Ishikawa (cell line): ENCODE measurements around the gene SLC35A3.

Experiments
- CEBPB ChIP-seq: IDR thresholded peaks from 2 replicates; pipeline ENCODE4 v1.6.1; 2012
- CREB1 ChIP-seq: IDR thresholded peaks from 2 replicates; pipeline ENCODE4 v1.6.1; 2012; ENCODE audit warnings: low read depth
- EGR1 ChIP-seq: IDR thresholded peaks from 2 replicates; pipeline ENCODE4 v1.6.1; 2012
- EP300 ChIP-seq: IDR thresholded peaks from 2 replicates; pipeline ENCODE4 v1.6.1; 2012; ENCODE audit warnings: borderline replicate concordance
- FOXM1 ChIP-seq: IDR thresholded peaks from 2 replicates; pipeline ENCODE4 v1.6.1; 2012; ENCODE audit warnings: low read depth, borderline replicate concordance
- NFIC ChIP-seq: IDR thresholded peaks from 2 replicates; pipeline ENCODE4 v1.6.1; 2012
- RAD21 ChIP-seq: IDR thresholded peaks from 2 replicates; pipeline ENCODE4 v1.6.1; 2012; ENCODE audit warnings: low read depth
- TAF1 ChIP-seq: IDR thresholded peaks from 2 replicates; pipeline ENCODE4 v1.6.1; 2012; ENCODE audit warnings: low read depth, mild to moderate bottlenecking
- TCF12 ChIP-seq: IDR thresholded peaks from 2 replicates; pipeline ENCODE4 v1.6.1; 2012; ENCODE audit warnings: low read depth
- TEAD4 ChIP-seq: IDR thresholded peaks from 2 replicates; pipeline ENCODE4 v1.6.1; 2012
- YY1 ChIP-seq: IDR thresholded peaks from 2 replicates; pipeline ENCODE4 v1.6.1; 2012; ENCODE audit warnings: low read depth
- ZBTB7A ChIP-seq: IDR thresholded peaks from 2 replicates; pipeline ENCODE4 v1.6.1; 2012; ENCODE audit warnings: low read depth
- TF ChIP-seq, protein P1 (sequence below): IDR thresholded peaks from 2 replicates; pipeline ENCODE4 v1.6.1; 2012
- TF ChIP-seq, protein P2 (sequence below): IDR thresholded peaks from 2 replicates; pipeline ENCODE4 v1.6.1; 2012
- TF ChIP-seq, protein P3 (sequence below): IDR thresholded peaks from 2 replicates; pipeline ENCODE4 v1.6.1; 2012; ENCODE audit warnings: low read depth, mild to moderate bottlenecking

The SLC35A3 gene

DNA sequence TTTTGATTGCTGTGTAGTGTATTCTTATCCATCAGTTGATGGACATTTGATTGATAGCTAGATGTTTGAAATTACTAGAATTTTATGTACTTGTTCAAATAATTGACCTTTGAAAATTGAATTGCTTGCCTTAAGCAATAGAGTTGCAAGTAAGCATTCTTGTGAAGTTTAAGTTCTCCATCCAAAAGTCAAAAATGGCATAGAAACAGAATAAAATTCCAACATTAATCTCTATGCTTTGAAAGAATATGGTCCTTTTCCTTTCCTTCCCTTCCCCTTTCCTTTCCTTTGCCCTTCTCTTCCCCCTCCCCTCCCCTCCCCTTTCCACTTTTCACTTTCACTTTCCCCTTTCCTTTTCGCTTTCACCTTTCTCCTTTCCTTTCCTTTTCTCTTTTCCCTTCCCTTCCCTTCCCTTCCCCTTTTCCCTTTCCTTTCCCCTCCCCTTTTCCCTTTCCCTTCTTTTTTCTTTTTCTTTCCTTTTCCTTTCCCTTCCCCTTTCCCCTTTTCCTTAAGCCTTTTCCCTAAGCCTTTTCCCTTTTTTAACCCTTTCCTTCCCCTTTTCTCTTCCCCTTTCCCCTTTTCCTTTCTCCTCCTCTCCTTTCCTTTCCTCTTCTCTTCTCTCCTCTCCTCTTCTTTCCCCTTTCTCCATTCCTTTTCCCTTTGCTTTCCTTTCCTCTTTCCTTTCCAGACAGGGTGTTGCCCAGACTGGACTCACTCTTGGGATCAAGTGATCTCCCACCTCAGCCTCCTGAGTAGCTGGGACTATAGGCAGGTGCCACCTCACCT, 95.6 kb downstream of the SLC35A3 start:
- no peak for TF ChIP-seq RAD21
- TF ChIP-seq, protein P1, sequence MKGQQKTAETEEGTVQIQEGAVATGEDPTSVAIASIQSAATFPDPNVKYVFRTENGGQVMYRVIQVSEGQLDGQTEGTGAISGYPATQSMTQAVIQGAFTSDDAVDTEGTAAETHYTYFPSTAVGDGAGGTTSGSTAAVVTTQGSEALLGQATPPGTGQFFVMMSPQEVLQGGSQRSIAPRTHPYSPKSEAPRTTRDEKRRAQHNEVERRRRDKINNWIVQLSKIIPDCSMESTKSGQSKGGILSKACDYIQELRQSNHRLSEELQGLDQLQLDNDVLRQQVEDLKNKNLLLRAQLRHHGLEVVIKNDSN: no peak
- no peak for TF ChIP-seq ZBTB7A
- TF ChIP-seq, protein P2, sequence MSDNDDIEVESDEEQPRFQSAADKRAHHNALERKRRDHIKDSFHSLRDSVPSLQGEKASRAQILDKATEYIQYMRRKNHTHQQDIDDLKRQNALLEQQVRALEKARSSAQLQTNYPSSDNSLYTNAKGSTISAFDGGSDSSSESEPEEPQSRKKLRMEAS: no peak
- no peak for TF ChIP-seq TAF1

DNA sequence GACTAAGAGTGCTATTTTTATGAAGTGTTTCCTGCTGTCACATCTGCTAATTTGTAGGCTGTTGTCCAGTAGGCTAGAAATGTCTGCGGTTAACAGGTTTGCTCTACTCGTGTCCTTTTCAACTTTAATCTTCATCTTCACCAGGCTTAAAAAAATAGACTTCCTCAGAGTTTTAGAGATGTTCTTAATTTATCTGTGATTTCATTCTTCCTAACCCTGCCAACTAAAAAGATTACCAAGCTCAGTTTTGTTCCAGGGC, 96.1 kb downstream of the SLC35A3 start:
- no peak for TF ChIP-seq YY1
- TF ChIP-seq EGR1: no peak
- TF ChIP-seq, protein P2: no peak
- TF ChIP-seq ZBTB7A: no peak
- no peak for TF ChIP-seq CEBPB
- TF ChIP-seq TEAD4: no peak
- TF ChIP-seq EP300: no peak
- TF ChIP-seq CREB1: no peak
- TF ChIP-seq, protein P3, sequence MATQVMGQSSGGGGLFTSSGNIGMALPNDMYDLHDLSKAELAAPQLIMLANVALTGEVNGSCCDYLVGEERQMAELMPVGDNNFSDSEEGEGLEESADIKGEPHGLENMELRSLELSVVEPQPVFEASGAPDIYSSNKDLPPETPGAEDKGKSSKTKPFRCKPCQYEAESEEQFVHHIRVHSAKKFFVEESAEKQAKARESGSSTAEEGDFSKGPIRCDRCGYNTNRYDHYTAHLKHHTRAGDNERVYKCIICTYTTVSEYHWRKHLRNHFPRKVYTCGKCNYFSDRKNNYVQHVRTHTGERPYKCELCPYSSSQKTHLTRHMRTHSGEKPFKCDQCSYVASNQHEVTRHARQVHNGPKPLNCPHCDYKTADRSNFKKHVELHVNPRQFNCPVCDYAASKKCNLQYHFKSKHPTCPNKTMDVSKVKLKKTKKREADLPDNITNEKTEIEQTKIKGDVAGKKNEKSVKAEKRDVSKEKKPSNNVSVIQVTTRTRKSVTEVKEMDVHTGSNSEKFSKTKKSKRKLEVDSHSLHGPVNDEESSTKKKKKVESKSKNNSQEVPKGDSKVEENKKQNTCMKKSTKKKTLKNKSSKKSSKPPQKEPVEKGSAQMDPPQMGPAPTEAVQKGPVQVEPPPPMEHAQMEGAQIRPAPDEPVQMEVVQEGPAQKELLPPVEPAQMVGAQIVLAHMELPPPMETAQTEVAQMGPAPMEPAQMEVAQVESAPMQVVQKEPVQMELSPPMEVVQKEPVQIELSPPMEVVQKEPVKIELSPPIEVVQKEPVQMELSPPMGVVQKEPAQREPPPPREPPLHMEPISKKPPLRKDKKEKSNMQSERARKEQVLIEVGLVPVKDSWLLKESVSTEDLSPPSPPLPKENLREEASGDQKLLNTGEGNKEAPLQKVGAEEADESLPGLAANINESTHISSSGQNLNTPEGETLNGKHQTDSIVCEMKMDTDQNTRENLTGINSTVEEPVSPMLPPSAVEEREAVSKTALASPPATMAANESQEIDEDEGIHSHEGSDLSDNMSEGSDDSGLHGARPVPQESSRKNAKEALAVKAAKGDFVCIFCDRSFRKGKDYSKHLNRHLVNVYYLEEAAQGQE: no peak
- TF ChIP-seq TCF12: no peak
- TF ChIP-seq NFIC: no peak
- no peak for TF ChIP-seq FOXM1
- TF ChIP-seq, protein P1: no peak
- TF ChIP-seq RAD21: no peak
- no peak for TF ChIP-seq TAF1

DNA sequence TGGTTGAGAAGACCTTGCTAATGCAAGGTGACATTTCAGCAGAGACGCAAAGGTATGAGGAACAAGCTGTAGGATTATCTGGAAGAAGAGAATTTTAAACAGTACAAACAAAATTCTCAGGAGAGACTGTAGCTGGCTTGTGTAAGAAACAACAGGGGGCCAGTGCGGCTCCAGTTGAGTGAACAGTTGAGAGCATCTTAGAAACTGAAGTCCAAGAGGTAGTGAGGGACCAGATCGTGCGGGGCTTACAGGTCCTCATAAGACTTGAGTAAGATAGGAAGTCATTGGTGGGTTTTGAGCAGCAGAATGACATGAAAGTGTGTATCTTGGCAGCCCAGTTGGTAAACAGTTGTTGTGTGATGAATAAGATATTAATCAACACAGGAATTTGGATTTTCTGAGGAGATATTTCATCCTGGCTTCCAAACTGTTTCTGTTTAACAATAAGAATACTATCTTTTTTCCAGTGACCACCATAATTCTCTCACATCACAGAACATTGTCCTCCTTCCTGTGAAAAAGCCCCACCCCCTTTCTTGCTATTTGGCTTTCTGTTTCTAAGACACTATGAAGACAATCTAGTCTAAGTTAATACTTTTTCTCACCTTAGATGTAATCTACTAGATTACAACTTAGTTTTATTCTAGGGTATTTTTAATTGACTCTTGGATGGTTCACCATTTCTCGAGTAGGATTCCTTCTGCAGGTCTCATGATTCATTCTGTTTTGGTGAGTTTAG, 100.6 kb downstream of the SLC35A3 start:
- TF ChIP-seq, protein P1: no peak
- TF ChIP-seq ZBTB7A: no peak
- no peak for TF ChIP-seq YY1
- TF ChIP-seq TAF1: no peak
- no peak for TF ChIP-seq CEBPB
- TF ChIP-seq TEAD4: no peak
- TF ChIP-seq FOXM1: no peak

DNA sequence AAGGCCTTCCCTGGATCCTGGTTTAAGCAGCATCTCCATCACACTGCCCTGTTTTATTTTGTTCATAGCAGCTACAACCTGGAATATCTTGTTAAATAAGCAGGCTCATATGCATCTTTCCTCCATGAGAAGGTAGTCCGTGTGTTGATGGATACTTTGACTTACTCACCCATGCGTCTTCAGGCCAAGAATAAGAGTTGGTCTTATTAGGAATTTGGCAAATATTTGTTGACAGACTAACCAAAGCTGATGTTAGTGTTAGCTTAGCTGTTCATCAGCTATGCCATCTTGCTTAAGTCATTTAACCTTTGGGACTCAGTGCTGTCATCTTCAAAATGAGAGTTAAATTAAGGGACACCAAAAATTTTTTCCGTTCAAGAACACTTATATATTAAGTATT, 103.7 kb downstream of the SLC35A3 start:
- TF ChIP-seq CREB1: no peak
- no peak for TF ChIP-seq ZBTB7A
- TF ChIP-seq TCF12: no peak
- TF ChIP-seq, protein P1: no peak
- TF ChIP-seq RAD21: no peak
- TF ChIP-seq EP300: no peak
- TF ChIP-seq EGR1: no peak
- TF ChIP-seq TAF1: no peak
- no peak for TF ChIP-seq FOXM1
- TF ChIP-seq NFIC: no peak
- no peak for TF ChIP-seq YY1
- TF ChIP-seq, protein P3: no peak
- TF ChIP-seq, protein P2: no peak
- TF ChIP-seq TEAD4: no peak
- no peak for TF ChIP-seq CEBPB
